Nephron progenitor cell (in vitro differentiated cells): Measurements from ENCODE around the gene MPEG1.

ENCODE experiments used
- DNase-seq: peaks from one replicate; pipeline ENCODE4 v3.0.0; 2021
- H3K27ac Mint-ChIP-seq: 2 replicates; pipeline ENCODE4 v1.8.0; 2021; ENCODE audit warnings: mild to moderate bottlenecking, moderate library complexity, mixed read lengths
- H3K27me3 Mint-ChIP-seq: 2 replicates; pipeline ENCODE4 v1.8.0; 2021; ENCODE audit warnings: mild to moderate bottlenecking, low read depth, mixed read lengths; ENCODE audit not compliant: poor library complexity
- H3K36me3 Mint-ChIP-seq: 2 replicates; pipeline ENCODE4 v1.8.0; 2021; ENCODE audit warnings: low read depth, mixed read lengths
- H3K4me1 Mint-ChIP-seq: 2 replicates; pipeline ENCODE4 v1.8.0; 2021; ENCODE audit warnings: mixed read lengths
- H3K4me3 Mint-ChIP-seq: 2 replicates; pipeline ENCODE4 v1.8.0; 2021; ENCODE audit warnings: mild to moderate bottlenecking, moderate library complexity, mixed read lengths
- H3K9me3 Mint-ChIP-seq: 2 replicates; pipeline ENCODE4 v1.8.0; 2021; ENCODE audit warnings: mild to moderate bottlenecking, moderate library complexity, mixed read lengths
- CTCF ChIP-seq: fragments of 200-600 bp; sonication (generic); IDR thresholded peaks from 2 replicates; pipeline ENCODE4 v1.5.0; 2021; ENCODE audit warnings: antibody characterized with exemption

The MPEG1 gene

DNA sequence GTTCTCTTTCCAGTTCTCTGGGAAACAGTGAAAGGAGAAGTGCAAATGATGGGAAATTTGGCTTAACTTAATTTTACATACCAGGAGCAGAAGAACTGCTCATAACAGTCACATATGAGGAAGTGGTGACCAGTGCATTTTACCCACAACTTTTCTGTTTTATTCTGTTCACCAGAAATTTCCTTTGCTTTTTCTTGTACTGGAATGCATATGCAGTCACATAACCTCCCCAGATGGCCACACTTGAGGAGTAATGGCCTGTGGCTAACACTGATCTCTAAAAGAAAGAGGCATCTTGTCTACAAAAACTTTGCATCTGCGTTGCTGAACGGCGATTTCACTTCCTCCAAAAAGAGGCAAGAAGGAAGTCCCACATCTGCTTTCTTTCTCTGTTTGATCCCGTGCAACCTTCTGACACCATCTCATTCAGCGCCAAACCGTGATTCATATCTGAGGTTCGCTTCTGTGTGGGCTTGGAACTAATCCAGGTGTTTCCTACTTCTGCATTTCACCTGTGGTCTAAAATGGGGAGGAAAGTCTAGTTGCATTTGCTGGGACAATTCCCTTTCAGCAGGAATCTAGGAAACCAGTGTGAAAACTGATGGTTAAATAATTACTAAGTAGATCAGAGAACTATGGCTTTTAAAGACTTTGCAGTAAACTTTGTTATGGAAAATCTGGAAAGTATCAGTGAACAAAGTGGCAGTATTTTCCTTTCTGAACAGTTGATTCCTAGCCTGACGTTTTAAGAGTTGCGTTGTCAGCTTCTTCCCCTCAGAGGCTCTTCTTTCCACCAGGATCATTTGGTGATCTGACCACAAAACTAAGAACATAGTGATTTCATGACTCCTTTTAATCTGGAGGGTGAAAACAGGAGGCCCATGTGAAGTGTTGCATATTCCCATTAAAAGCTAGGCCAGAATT is 4.2 kb upstream of the MPEG1 start:
- no peaks in the 10 kb centered on the region for H3K36me3 Mint-ChIP-seq
- no peak overlapping the region for H3K4me3 Mint-ChIP-seq
- H3K4me1 Mint-ChIP-seq = no peaks in the 10 kb centered on the region
- H3K9me3 Mint-ChIP-seq = no peaks in the 10 kb centered on the region
- no peak for DNase-seq
- H3K27me3 Mint-ChIP-seq = peaks cover 4% of the 10 kb centered on the region
- H3K27ac Mint-ChIP-seq = no peak overlapping the region
- no peak for TF ChIP-seq CTCF

- no peaks in the 10 kb centered on the region for H3K36me3 Mint-ChIP-seq
- no peak overlapping the region for H3K27ac Mint-ChIP-seq
These were observed 1.6 kb upstream of the MPEG1 start for GRCh38 chr11:59214141-59214893.

GRCh38 chr11:59212222-59212621 is 505 bp downstream of the MPEG1 start:
- Mint-ChIP-seq H3K4me1 (no peaks in the 10 kb centered on the region), H3K36me3 (peaks cover 4% of the 10 kb centered on the region), H3K27ac (no peak overlapping the region), H3K27me3 (peaks cover 4% of the 10 kb centered on the region), H3K9me3 (no peaks in the 10 kb centered on the region), H3K4me3 (no peak overlapping the region)
- TF ChIP-seq CTCF = no peak
- no peak for DNase-seq

More at GRCh38 chr11:59214141-59214893, 1.6 kb upstream of the MPEG1 start:
- DNase-seq = no peak
- no peak overlapping the region for H3K4me3 Mint-ChIP-seq
- no peak for TF ChIP-seq CTCF
- no peaks in the 10 kb centered on the region for H3K9me3 Mint-ChIP-seq
- H3K27me3 Mint-ChIP-seq = peaks cover 4% of the 10 kb centered on the region
- H3K4me1 Mint-ChIP-seq = no peaks in the 10 kb centered on the region

DNA sequence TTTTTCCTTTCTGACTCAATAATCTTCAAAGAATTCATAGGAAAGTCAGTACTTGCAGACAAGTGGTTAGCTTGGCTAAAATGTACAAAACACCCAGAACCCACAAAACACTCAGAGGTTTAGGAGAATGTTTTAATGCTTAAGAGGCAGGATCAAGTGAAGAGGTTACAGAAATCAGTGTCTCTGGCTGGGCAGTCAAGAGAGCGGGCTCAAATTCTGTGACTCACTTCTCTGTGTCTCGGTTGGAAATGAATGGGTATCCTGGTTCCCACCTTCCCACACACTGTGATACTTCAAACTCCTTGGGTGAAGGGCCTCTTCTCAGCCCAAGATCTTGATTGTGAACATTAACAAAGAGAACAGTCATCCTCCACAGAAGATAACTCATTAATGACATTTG is 3.8 kb downstream of the MPEG1 start:
- peaks cover 3% of the 10 kb centered on the region for H3K27me3 Mint-ChIP-seq
- no peak for DNase-seq
- H3K4me1 Mint-ChIP-seq = no peaks in the 10 kb centered on the region
- H3K4me3 Mint-ChIP-seq = no peak overlapping the region
- no peak for TF ChIP-seq CTCF
- H3K9me3 Mint-ChIP-seq = no peaks in the 10 kb centered on the region
- H3K27ac Mint-ChIP-seq = no peak overlapping the region
- peaks cover 23% of the 10 kb centered on the region for H3K36me3 Mint-ChIP-seq

- peaks cover 3% of the 10 kb centered on the region for H3K27me3 Mint-ChIP-seq
- peak; percentile 15 for DNase-seq
- peak; percentile 60 for TF ChIP-seq CTCF
- no peaks in the 10 kb centered on the region for H3K4me1 Mint-ChIP-seq
- no peaks in the 10 kb centered on the region for H3K9me3 Mint-ChIP-seq
- peaks cover 23% of the 10 kb centered on the region for H3K36me3 Mint-ChIP-seq
- no peak overlapping the region for H3K4me3 Mint-ChIP-seq
- no peak overlapping the region for H3K27ac Mint-ChIP-seq
These were observed 4.7 kb downstream of the MPEG1 start for GRCh38 chr11:59207988-59208451.
